Lung (tissue), 12 donors: ENCODE results near the gene ARFIP1. TPM values are rescaled to one million over a fixed set of nuclear protein-coding genes. Genes with fewer than 3 reads are reported as not detected.

Experiments used
- ATAC-seq: fragments of 200-7000 bp; cut with Tn5 transposase; one replicate; pipeline ENCODE4 v1.9.1; 2020; ENCODE audit warnings: moderate number of reproducible peaks; ENCODE audit not compliant: insufficient read depth, low FRiP score
- DNase-seq, 3 donors: peaks; one replicate each; pipeline ENCODE4 v3.0.0-alpha.2; 2013 to 2017
- H3K27ac ChIP-seq, 2 donors: one replicate each; pipeline ENCODE4 v1.5.1; 2013; ENCODE audit warnings: mild to moderate bottlenecking in 2 of 2, moderate library complexity in 2 of 2, control low read depth in 1 of 2, inconsistent platforms in 1 of 2, low read depth in 1 of 2, low read length in 1 of 2
- H3K27me3 ChIP-seq, 3 donors: one replicate each; pipeline ENCODE4 v1.5.1; 2013; ENCODE audit warnings: low read length in 2 of 3; ENCODE audit not compliant: control insufficient read depth in 3 of 3, insufficient read depth in 3 of 3
- H3K36me3 ChIP-seq, 4 donors: one replicate each; pipeline ENCODE4 v1.5.1; 2013; ENCODE audit warnings: low read length in 4 of 4, mild to moderate bottlenecking in 1 of 4, moderate library complexity in 1 of 4; ENCODE audit not compliant: control insufficient read depth in 4 of 4, insufficient read depth in 4 of 4
- H3K4me1 ChIP-seq, 5 donors: one replicate each; pipeline ENCODE4 v1.5.1; 2013; ENCODE audit warnings: low read length in 5 of 5, mild to moderate bottlenecking in 2 of 5, moderate library complexity in 1 of 5; ENCODE audit not compliant: control insufficient read depth in 5 of 5, insufficient read depth in 5 of 5
- H3K4me3 ChIP-seq: one replicate; pipeline ENCODE4 v1.5.1; 2013; ENCODE audit warnings: mild to moderate bottlenecking, control low read depth, moderate library complexity
- H3K9ac ChIP-seq, 2 donors: one replicate each; pipeline ENCODE4 v1.5.1; 2013; ENCODE audit warnings: low read length in 2 of 2, control low read depth in 1 of 2; ENCODE audit not compliant: insufficient read depth in 1 of 2
- H3K9me3 ChIP-seq, 4 donors: one replicate each; pipeline ENCODE4 v1.5.1; 2013; ENCODE audit warnings: low read length in 3 of 4, mild to moderate bottlenecking in 1 of 4, moderate library complexity in 1 of 4; ENCODE audit not compliant: control insufficient read depth in 4 of 4, insufficient read depth in 3 of 4
- WGBS, 2 donors: extraction: QIAGEN DNeasy Blood & Tissue Kit; methylation state at CpG; one replicate each; pipeline ENCODE4 v1.1.7; 2013; 5-methylcytosine and 5-hydroxymethylcytosine counted together
- polyA plus RNA-seq, 2 donors: library from polyadenylated mRNA; stranded (reverse); fragments of 200-250 nt; gene quantifications; one replicate each; pipeline ENCODE4 v1.2.1, GENCODE V29; 2013
- total RNA-seq, 2 donors: library from RNA; depleted of rRNA in 1 of 2; stranded (reverse); fragments of >200 nt in 1 of 2; gene quantifications; one replicate each; pipeline ENCODE4 v1.2.1, GENCODE V29; 2014 to 2021
- TF ChIP-seq, protein P1 (sequence below): IDR thresholded peaks from 2 replicates; pipeline ENCODE4 v1.5.1; 2012; ENCODE audit warnings: mild to moderate bottlenecking; ENCODE audit errors: control extremely low read depth, extremely low read depth
- donor health status: control.
- donor health status: control.
- donor health status: Bipolar disorder and iron deficiency.
- donor health status: healthy.
- donor health status: DM: yes; HTN: yes; CAD: no.

The ARFIP1 gene
- total and polyA plus RNA-seq, 4 donors: 20.9 to 65.8 (median 25.1) TPM

GRCh38 chr4:152921284-152921683 lies 141.5 kb downstream of the ARFIP1 start:
- no peak for ATAC-seq
- no peak overlapping the region for H3K4me3 ChIP-seq
- TF ChIP-seq, protein P1, sequence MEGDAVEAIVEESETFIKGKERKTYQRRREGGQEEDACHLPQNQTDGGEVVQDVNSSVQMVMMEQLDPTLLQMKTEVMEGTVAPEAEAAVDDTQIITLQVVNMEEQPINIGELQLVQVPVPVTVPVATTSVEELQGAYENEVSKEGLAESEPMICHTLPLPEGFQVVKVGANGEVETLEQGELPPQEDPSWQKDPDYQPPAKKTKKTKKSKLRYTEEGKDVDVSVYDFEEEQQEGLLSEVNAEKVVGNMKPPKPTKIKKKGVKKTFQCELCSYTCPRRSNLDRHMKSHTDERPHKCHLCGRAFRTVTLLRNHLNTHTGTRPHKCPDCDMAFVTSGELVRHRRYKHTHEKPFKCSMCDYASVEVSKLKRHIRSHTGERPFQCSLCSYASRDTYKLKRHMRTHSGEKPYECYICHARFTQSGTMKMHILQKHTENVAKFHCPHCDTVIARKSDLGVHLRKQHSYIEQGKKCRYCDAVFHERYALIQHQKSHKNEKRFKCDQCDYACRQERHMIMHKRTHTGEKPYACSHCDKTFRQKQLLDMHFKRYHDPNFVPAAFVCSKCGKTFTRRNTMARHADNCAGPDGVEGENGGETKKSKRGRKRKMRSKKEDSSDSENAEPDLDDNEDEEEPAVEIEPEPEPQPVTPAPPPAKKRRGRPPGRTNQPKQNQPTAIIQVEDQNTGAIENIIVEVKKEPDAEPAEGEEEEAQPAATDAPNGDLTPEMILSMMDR: no peak

DNA sequence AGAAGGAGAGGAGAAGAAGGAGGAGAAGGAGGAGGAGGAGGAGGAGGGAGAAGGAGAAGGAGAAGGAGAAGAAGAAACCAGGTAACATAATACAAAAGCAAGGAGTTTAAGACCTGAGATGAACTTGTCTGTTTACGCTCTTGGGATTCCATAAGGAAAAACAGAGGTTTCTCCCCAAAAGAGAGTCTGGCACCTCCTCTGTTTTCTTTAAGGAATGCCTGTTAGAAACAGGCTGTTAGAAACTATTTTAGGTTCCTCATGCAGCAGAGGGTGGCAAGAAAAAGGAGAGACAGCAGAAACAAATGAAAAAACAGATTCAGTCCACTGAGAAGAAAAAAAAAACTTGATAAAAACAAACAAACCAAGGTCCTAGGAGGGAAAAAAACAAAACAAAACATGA lies 146.1 kb downstream of the ARFIP1 start:
- ATAC-seq: no peak
- DNase-seq: no peak
- Histone ChIP-seq H3K36me3 (no peaks in the 10 kb centered on the region), H3K27ac (no peak overlapping the region), H3K4me1 (peaks cover 0 to 3% (median 0%) of the 10 kb centered on the region in 5 donors), H3K4me3 (no peak overlapping the region), H3K27me3 (no peaks in the 10 kb centered on the region), H3K9ac (no peak overlapping the region), H3K9me3 (no peaks in the 10 kb centered on the region)
- 98 to 100% methylated on average over 1 of the region's 1 CpG for WGBS, 2 donors
- TF ChIP-seq, protein P1: no peak

More at GRCh38 chr4:152921284-152921683, 141.5 kb downstream of the ARFIP1 start:
- Histone ChIP-seq H3K36me3 (no peaks in the 10 kb centered on the region), H3K4me1 (no peaks in the 10 kb centered on the region), H3K27me3 (no peaks in the 10 kb centered on the region), H3K9ac (no peak overlapping the region), H3K27ac (no peak overlapping the region), H3K9me3 (peaks cover 0 to 3% (median 0%) of the 10 kb centered on the region in 4 donors)
- no peak for DNase-seq

GRCh38 chr4:152926959-152927358 lies 147.2 kb downstream of the ARFIP1 start:
- Histone ChIP-seq H3K4me1 (peaks cover 0 to 3% (median 0%) of the 10 kb centered on the region in 5 donors), H3K27me3 (no peaks in the 10 kb centered on the region), H3K9ac (no peak overlapping the region), H3K9me3 (no peaks in the 10 kb centered on the region), H3K27ac (no peak overlapping the region), H3K4me3 (no peak overlapping the region), H3K36me3 (no peaks in the 10 kb centered on the region)
- TF ChIP-seq, protein P1: no peak
- 91 to 95% methylated on average over 4 of the region's 4 CpGs for WGBS, 2 donors
- DNase-seq (no peak), ATAC-seq (no peak)

DNA sequence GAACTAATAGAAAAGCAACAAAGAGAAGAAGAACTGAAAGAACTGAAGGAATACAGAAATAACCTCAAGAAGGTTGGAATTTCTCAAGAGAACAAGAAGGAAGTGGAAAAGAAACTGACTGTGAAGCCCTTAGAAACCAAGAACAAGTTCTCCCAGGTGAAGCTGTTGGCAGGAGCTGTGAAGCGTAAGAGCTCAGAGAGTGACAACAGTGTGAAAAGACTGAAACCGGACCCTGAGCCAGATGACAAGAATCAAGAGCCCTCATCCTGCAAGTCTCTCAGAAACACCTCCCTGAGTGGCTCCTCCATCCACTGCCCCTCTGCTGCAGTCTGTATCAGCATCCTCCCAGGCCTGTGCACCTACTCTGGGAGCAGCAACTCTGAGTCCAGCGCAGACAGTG lies 148.0 kb downstream of the ARFIP1 start:
- H3K27me3 ChIP-seq: no peaks in the 10 kb centered on the region
- H3K9ac ChIP-seq: no peak overlapping the region
- H3K4me1 ChIP-seq: peaks cover 0 to 3% (median 0%) of the 10 kb centered on the region in 5 donors
- H3K36me3 ChIP-seq: no peaks in the 10 kb centered on the region
- TF ChIP-seq, protein P1: no peak
- ATAC-seq (no peak), DNase-seq (peak in 1 of 3 donors; percentile 56)
- 78 to 81% methylated on average over 3 of the region's 3 CpGs for WGBS, 2 donors
- no peak overlapping the region for H3K27ac ChIP-seq
- no peak overlapping the region for H3K4me3 ChIP-seq
- no peaks in the 10 kb centered on the region for H3K9me3 ChIP-seq
